Mammary epithelial cell (primary cell): ENCODE data around the gene COPS8.

Source experiments
- EZH2 ChIP-seq: IDR thresholded peaks from 2 replicates; pipeline ENCODE4 v1.6.1; 2012; ENCODE audit warnings: low read length, inconsistent platforms, borderline replicate concordance
- TF ChIP-seq, protein P1 (sequence below), 2 donors: IDR thresholded peaks in 1 of 2; conservative IDR thresholded peaks in 1 of 2; 2 replicates each; pipeline ENCODE4 v1.5.1; 2011 to 2012; ENCODE audit warnings: inconsistent platforms in 2 of 2, low read length in 2 of 2, mild to moderate bottlenecking in 2 of 2, control low read depth in 1 of 2, low read depth in 1 of 2; ENCODE audit not compliant: insufficient read depth in 1 of 2; ENCODE audit errors: extremely low read depth in 1 of 2

DNA sequence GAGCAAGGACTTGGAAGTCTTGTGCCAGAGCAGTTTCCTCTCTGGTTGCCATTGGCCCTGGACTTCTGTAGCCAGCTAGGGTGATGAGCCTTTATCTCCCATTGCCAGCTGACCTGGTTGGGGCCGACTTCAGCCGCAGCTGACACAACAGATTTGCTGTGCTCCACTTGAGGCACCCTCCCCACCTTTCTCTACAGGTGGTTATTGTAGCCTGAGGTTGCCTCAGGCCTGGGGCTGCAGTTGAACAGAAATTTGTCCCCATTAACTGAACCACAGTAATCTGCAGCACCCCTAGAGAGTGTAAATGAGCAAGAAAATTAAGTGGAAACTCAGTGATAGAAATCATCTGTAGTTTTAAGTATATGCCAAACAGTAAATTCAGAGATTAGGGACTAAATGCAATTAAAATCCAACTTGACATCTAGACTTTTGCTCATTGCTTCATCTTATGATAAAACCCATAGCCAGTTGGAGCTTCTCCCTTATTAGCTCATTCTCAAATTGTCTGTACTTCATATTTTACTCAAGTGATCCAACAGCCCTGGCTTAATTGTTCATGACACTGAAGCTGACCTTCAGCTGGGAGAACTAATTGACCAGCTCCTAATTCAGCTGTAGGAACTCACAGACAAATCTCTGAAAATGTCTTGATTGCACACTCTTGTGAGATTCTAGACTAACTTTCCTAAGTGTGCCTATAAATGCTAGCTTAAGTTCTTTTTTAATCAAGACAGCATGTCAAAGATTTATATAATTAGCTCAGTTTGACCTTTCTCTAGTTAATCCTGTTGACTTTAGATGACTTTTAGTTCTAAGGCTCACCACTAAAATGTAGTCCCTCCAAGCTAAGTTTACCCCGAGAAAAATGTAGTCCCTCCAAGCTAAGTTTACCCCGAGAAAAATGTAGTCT is 48.9 kb downstream of the COPS8 start:
- TF ChIP-seq, protein P1, sequence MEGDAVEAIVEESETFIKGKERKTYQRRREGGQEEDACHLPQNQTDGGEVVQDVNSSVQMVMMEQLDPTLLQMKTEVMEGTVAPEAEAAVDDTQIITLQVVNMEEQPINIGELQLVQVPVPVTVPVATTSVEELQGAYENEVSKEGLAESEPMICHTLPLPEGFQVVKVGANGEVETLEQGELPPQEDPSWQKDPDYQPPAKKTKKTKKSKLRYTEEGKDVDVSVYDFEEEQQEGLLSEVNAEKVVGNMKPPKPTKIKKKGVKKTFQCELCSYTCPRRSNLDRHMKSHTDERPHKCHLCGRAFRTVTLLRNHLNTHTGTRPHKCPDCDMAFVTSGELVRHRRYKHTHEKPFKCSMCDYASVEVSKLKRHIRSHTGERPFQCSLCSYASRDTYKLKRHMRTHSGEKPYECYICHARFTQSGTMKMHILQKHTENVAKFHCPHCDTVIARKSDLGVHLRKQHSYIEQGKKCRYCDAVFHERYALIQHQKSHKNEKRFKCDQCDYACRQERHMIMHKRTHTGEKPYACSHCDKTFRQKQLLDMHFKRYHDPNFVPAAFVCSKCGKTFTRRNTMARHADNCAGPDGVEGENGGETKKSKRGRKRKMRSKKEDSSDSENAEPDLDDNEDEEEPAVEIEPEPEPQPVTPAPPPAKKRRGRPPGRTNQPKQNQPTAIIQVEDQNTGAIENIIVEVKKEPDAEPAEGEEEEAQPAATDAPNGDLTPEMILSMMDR (conservative IDR thresholded peaks at IDR 0.05 in 1 of 2, IDR thresholded peaks at IDR 0.05 in 1 of 2; ENCODE audit: extremely low read depth in 1 of 2, insufficient read depth in 1 of 2, low read depth in 1 of 2, low read length in 2 of 2) = no peak
- TF ChIP-seq EZH2 = no peak
